Caco-2 (cell line): ENCODE results near the gene GPAT3. TPM values are rescaled to one million over a fixed set of nuclear protein-coding genes. Genes with fewer than 3 reads are reported as not detected.

Experiments
- Bru-seq: library from RNA; stranded (reverse); fragments of 400-500 nt; gene quantifications from one replicate; lab custom pipeline; 2021; lab: Mats Ljungman, UMichigan
- BruChase-seq, 2 experiments: library from RNA; stranded (reverse); fragments of 400-500 nt; gene quantifications; one replicate each; lab custom pipeline; 2021; lab: Mats Ljungman, UMichigan
- BruUV-seq: library from RNA; stranded (reverse); fragments of 400-500 nt; replicated peaks from 2 replicates; lab custom pipeline; 2021; lab: Mats Ljungman, UMichigan
- CTCF ChIA-PET: fragments of 300-600 bp; sonication (Branson Sonifier 250); formaldehyde crosslinking; loops from one replicate; lab custom pipeline; 2022; ENCODE audit warnings: antibody characterized with exemption; lab: Charles Lee
- POLR2A ChIA-PET: fragments of 300-600 bp; sonication (Branson Sonifier 250); formaldehyde crosslinking; loops from one replicate; lab custom pipeline; 2022; ENCODE audit warnings: antibody characterized with exemption; lab: Charles Lee
- DNase-seq, 2 experiments: peaks; one replicate each; pipeline versions ENCODE4 v3.0.0 to v3.0.0-alpha.2; 2020 to 2022
- H3K27me3 ChIP-seq: replicated peaks from 2 replicates; pipeline ENCODE4 v1.6.0; 2011; ENCODE audit warnings: low read length; ENCODE audit not compliant: control insufficient read depth, insufficient read depth
- H3K36me3 ChIP-seq: 2 replicates; pipeline ENCODE4 v1.5.1; 2011; ENCODE audit warnings: low read length; ENCODE audit not compliant: control insufficient read depth, insufficient read depth
- H3K4me1 ChIP-seq: fragments of 250-450 bp; sonication (Bioruptor Pico); 2 replicates; pipeline ENCODE4 v1.5.1; 2020; ENCODE audit warnings: mild to moderate bottlenecking
- H3K4me3 ChIP-seq: 2 replicates; pipeline ENCODE4 v1.5.1; 2011; ENCODE audit warnings: low read depth, mild to moderate bottlenecking, control low read depth, low read length
- H3K9me3 ChIP-seq: fragments of 250-450 bp; sonication (Bioruptor Pico); 2 replicates; pipeline ENCODE4 v1.5.1; 2020; ENCODE audit warnings: mild to moderate bottlenecking, moderate library complexity
- H3K27ac Mint-ChIP-seq: one replicate; pipeline ENCODE4 v1.8.0; 2022; ENCODE audit warnings: mixed read lengths; ENCODE audit not compliant: unreplicated experiment
- H3K27me3 Mint-ChIP-seq: one replicate; pipeline ENCODE4 v1.8.0; 2022; ENCODE audit warnings: mixed read lengths; ENCODE audit not compliant: insufficient read depth, unreplicated experiment
- H3K36me3 Mint-ChIP-seq: one replicate; pipeline ENCODE4 v1.8.0; 2022; ENCODE audit warnings: mild to moderate bottlenecking, mixed read lengths; ENCODE audit not compliant: insufficient read depth, unreplicated experiment
- H3K4me1 Mint-ChIP-seq: one replicate; pipeline ENCODE4 v1.8.0; 2022; ENCODE audit warnings: low read depth, mixed read lengths; ENCODE audit not compliant: unreplicated experiment
- H3K4me3 Mint-ChIP-seq: one replicate; pipeline ENCODE4 v1.8.0; 2022; ENCODE audit warnings: mild to moderate bottlenecking, moderate library complexity, mixed read lengths; ENCODE audit not compliant: unreplicated experiment
- H3K9me3 Mint-ChIP-seq: one replicate; pipeline ENCODE4 v1.8.0; 2022; ENCODE audit warnings: mixed read lengths; ENCODE audit not compliant: unreplicated experiment
- CTCF ChIP-seq, 2 experiments: fragments of 200-600 bp in 1 of 2; IDR thresholded peaks; 1 replicate in 1 of 2; 2 replicates in 1 of 2; pipeline versions ENCODE4 v1.5.1 to v1.8.0; 2011 to 2022; ENCODE audit warnings: antibody characterized with exemption in 1 of 2, control low read depth in 1 of 2, inconsistent platforms in 1 of 2, low read depth in 1 of 2, low read length in 1 of 2, mild to moderate bottlenecking in 1 of 2, moderate library complexity in 1 of 2; ENCODE audit not compliant: insufficient read depth in 1 of 2, severe bottlenecking in 1 of 2, unreplicated experiment in 1 of 2
- intact Hi-C: fragments of 100-400 bp; cut with micrococcal nuclease; formaldehyde crosslinking; loops from one replicate; pipeline ENCODE4 v1.10.0; 2022; ENCODE audit not compliant: unreplicated experiment
- long read RNA-seq: library from polyadenylated mRNA; stranded (forward); transcript quantifications from one replicate; pipeline ENCODE4 v2.0.0, GENCODE V29; 2022
- total RNA-seq: library from RNA; stranded (reverse); gene quantifications from 2 replicates; pipeline ENCODE4 v1.2.3, GENCODE V29; 2022

Gene GPAT3
- total RNA-seq = 4.6 and 5.0 TPM in 2 replicates
- percentile 44 among the genes with signal in this experiment for Bru-seq, nascent RNA
- percentile 42 among the genes with signal in this experiment for BruChase-seq, experiment 1, labeled RNA remaining after a 2-hour chase
- BruChase-seq, experiment 2, labeled RNA remaining after a 6-hour chase = percentile 52 among the genes with signal in this experiment
- long read RNA-seq, transcript GPAT3-201 (12 exons, 2,625 nt) = major isoform, 5 of 8 reads
- long read RNA-seq, partial matches to known transcripts = 2 of 8 reads
- long read RNA-seq, other reads (novel, unspliced or antisense) = 0 of 8 reads

GRCh38 chr4:83535520-83536361 is at the start of gene GPAT3:
GPAT3 (plus strand) TSS chr4:83536108; CDS start chr4:83536623, 515 bp downstream.
- H3K4me3 ChIP-seq = peak within 1 kb of the TSS; percentile 76
- no peak for TF ChIP-seq CTCF (IDR thresholded peaks at IDR 0.05; ENCODE audit: insufficient read depth in 1 of 2, low read depth in 1 of 2, low read length in 1 of 2, severe bottlenecking in 1 of 2, unreplicated experiment in 1 of 2)
- peak; percentile 68 to 75 for DNase-seq
- H3K27ac Mint-ChIP-seq = peak within 1 kb of the TSS; percentile 70
- BruUV-seq = no TSS peak
- no peaks in the 10 kb centered on the region for H3K9me3 Mint-ChIP-seq
- H3K4me1 ChIP-seq = no peaks in the 10 kb centered on the region
- H3K36me3 ChIP-seq = no peaks in the 10 kb centered on the region
- H3K9me3 ChIP-seq = no peaks in the 10 kb centered on the region
- intact Hi-C loops = no loop called here
- H3K4me1 Mint-ChIP-seq = no peaks in the 10 kb centered on the region
- no peaks in the 10 kb centered on the region for H3K36me3 Mint-ChIP-seq
- peak within 1 kb of the TSS; percentile 93 for H3K4me3 Mint-ChIP-seq
- POLR2A ChIA-PET = interaction anchor here (0.5 to 0.6 kb wide), 3 partner anchors 12 to 705 kb away, joined by 3 to 17 read pairs (median 4); no protein-coding TSS in a partner anchor
- peaks cover 9% of the 10 kb centered on the region for H3K27me3 Mint-ChIP-seq
- no peaks in the 10 kb centered on the region for H3K27me3 ChIP-seq
- CTCF ChIA-PET = no interaction called here

GRCh38 chr4:83486457-83487129 is 49.3 kb upstream of the GPAT3 start:
- intact Hi-C loops = no loop called here
- H3K36me3 ChIP-seq = no peaks in the 10 kb centered on the region
- H3K4me1 ChIP-seq = peaks cover 18% of the 10 kb centered on the region
- H3K36me3 Mint-ChIP-seq = peaks cover 8% of the 10 kb centered on the region
- no peak overlapping the region for H3K4me3 ChIP-seq
- H3K9me3 ChIP-seq = no peaks in the 10 kb centered on the region
- H3K4me3 Mint-ChIP-seq = no peak overlapping the region
- POLR2A ChIA-PET = no interaction called here
- DNase-seq = no peak
- H3K4me1 Mint-ChIP-seq = peaks cover 10% of the 10 kb centered on the region
- no peak overlapping the region for H3K27ac Mint-ChIP-seq
- H3K27me3 Mint-ChIP-seq = no peaks in the 10 kb centered on the region
- no peak for TF ChIP-seq CTCF (IDR thresholded peaks at IDR 0.05; ENCODE audit: insufficient read depth in 1 of 2, low read depth in 1 of 2, low read length in 1 of 2, severe bottlenecking in 1 of 2, unreplicated experiment in 1 of 2)
- no peaks in the 10 kb centered on the region for H3K27me3 ChIP-seq
- no TSS peak for BruUV-seq
- no peaks in the 10 kb centered on the region for H3K9me3 Mint-ChIP-seq
- CTCF ChIA-PET = no interaction called here
